H1 (cell line): ENCODE data around the gene NAALADL1. TPM values are rescaled to one million over a fixed set of nuclear protein-coding genes. Genes with fewer than 3 reads are reported as not detected.

Source experiments
- CTCF ChIA-PET: fragments of 300-600 bp; sonication (Branson Sonifier 250); formaldehyde crosslinking; loops from one replicate; lab custom pipeline; 2021; ENCODE audit not compliant: partially characterized antibody; lab: Charles Lee
- POLR2A ChIA-PET: fragments of 300-600 bp; sonication (Branson Sonifier 250); formaldehyde crosslinking; loops from one replicate; lab custom pipeline; 2021; ENCODE audit warnings: inconsistent platforms; ENCODE audit not compliant: partially characterized antibody; lab: Charles Lee
- DNase-seq, 2 experiments: peaks; one replicate each; pipeline versions ENCODE4 v3.0.0 to v3.0.0-alpha.2; 2010 to 2022; ENCODE audit warnings: low spot score in 2 of 2, low read depth in 1 of 2, mixed read lengths in 1 of 2
- FAIRE-seq: peaks from 2 replicates; lab custom pipeline; 2011; peaks lifted over from hg19 to GRCh38; lab: Jason Lieb, UNC
- H2AFZ ChIP-seq: 2 replicates; pipeline ENCODE4 v1.8.1; 2012; ENCODE audit warnings: low read length, inconsistent platforms
- H2AK5ac ChIP-seq: 2 replicates; pipeline ENCODE4 v1.6.1; 2013; ENCODE audit warnings: low read depth, low read length
- H2BK120ac ChIP-seq: replicated peaks from 2 replicates; pipeline ENCODE3; 2013; ENCODE audit warnings: low read depth, low read length, inconsistent platforms
- H2BK12ac ChIP-seq: 2 replicates; pipeline ENCODE4 v1.6.1; 2013; ENCODE audit warnings: low read depth, low read length
- H2BK15ac ChIP-seq: 2 replicates; pipeline ENCODE4 v1.6.1; 2013; ENCODE audit warnings: low read length
- H2BK20ac ChIP-seq: 2 replicates; pipeline ENCODE4 v1.6.1; 2013; ENCODE audit warnings: low read length
- H2BK5ac ChIP-seq: 2 replicates; pipeline ENCODE4 v1.6.1; 2013; ENCODE audit warnings: low read depth, low read length
- H3K14ac ChIP-seq: 2 replicates; pipeline ENCODE4 v1.6.1; 2013; ENCODE audit warnings: inconsistent platforms; ENCODE audit not compliant: insufficient read length
- H3K18ac ChIP-seq: 2 replicates; pipeline ENCODE4 v1.6.1; 2013; ENCODE audit warnings: low read length; ENCODE audit errors: extremely low read depth
- H3K23ac ChIP-seq: 2 replicates; pipeline ENCODE4 v1.6.1; 2013; ENCODE audit warnings: inconsistent platforms; ENCODE audit not compliant: insufficient read length
- H3K23me2 ChIP-seq: 2 replicates; pipeline ENCODE4 v1.6.1; 2013; ENCODE audit warnings: low read depth, low read length
- H3K27ac ChIP-seq: 2 replicates; pipeline ENCODE4 v1.6.1; 2011; ENCODE audit warnings: low read depth, low read length, inconsistent platforms
- H3K27me3 ChIP-seq, 4 experiments: replicated peaks in 1 of 4; 1 replicate in 1 of 4; 2 replicates in 3 of 4; pipeline versions ENCODE4 v1.6.1 to v1.8.1; 2011 to 2013; ENCODE audit warnings: low read length in 3 of 4, mild to moderate bottlenecking in 3 of 4, inconsistent platforms in 2 of 4, mixed read lengths in 2 of 4, moderate library complexity in 1 of 4; ENCODE audit not compliant: control insufficient read depth in 3 of 4, insufficient read depth in 3 of 4; ENCODE audit errors: extremely low read depth in 1 of 4
- H3K36me3 ChIP-seq, 4 experiments: 2 replicates each; pipeline versions ENCODE4 v1.6.1 to v1.8.1; 2011 to 2013; ENCODE audit warnings: mild to moderate bottlenecking in 4 of 4, low read length in 3 of 4, moderate library complexity in 2 of 4, control low read depth in 1 of 4, inconsistent platforms in 1 of 4; ENCODE audit not compliant: insufficient read depth in 4 of 4, control insufficient read depth in 2 of 4
- H3K4ac ChIP-seq: replicated peaks from 2 replicates; pipeline ENCODE3; 2013; ENCODE audit warnings: low read length, low read depth, mixed read lengths, inconsistent platforms; ENCODE audit not compliant: insufficient read length
- H3K4me1 ChIP-seq, 4 experiments: replicated peaks in 1 of 4; 1 replicate in 1 of 4; 2 replicates in 3 of 4; pipeline versions ENCODE4 v1.6.1 to v1.8.1; 2011 to 2013; ENCODE audit warnings: low read length in 3 of 4, inconsistent platforms in 2 of 4, mixed read lengths in 1 of 4; ENCODE audit not compliant: insufficient read depth in 4 of 4, control insufficient read depth in 3 of 4
- H3K4me2 ChIP-seq, 2 experiments: 2 replicates each; pipeline versions ENCODE4 v1.6.1 to v1.8.1; 2011 to 2013; ENCODE audit warnings: low read depth in 2 of 2, low read length in 2 of 2, control low read depth in 1 of 2, inconsistent platforms in 1 of 2, mild to moderate bottlenecking in 1 of 2; ENCODE audit not compliant: insufficient read depth in 1 of 2
- H3K4me3 ChIP-seq, 4 experiments: fragments of 200-600, 300-600 bp in 1 of 4; sonication (generic), shearing (Covaris generic), sonication (Bioruptor Twin) in 1 of 4; 2 replicates each; pipeline versions ENCODE4 v1.5.1 to v1.8.1; 2011 to 2016; ENCODE audit warnings: low read length in 4 of 4, low read depth in 3 of 4, control low read depth in 2 of 4, inconsistent platforms in 2 of 4, mild to moderate bottlenecking in 2 of 4, mixed read lengths in 1 of 4, moderate library complexity in 1 of 4; ENCODE audit not compliant: insufficient read depth in 2 of 4; ENCODE audit errors: extremely low read depth in 1 of 4
- H3K56ac ChIP-seq: replicated peaks from 2 replicates; pipeline ENCODE3; 2013; ENCODE audit warnings: low read depth, mild to moderate bottlenecking, mixed read lengths, low read length, inconsistent platforms; ENCODE audit not compliant: insufficient read length
- H3K79me1 ChIP-seq: 2 replicates; pipeline ENCODE4 v1.6.1; 2013; ENCODE audit warnings: low read depth, low read length, control low read depth
- H3K79me2 ChIP-seq, 2 experiments: 2 replicates each; pipeline versions ENCODE4 v1.6.1 to v1.8.1; 2012 to 2013; ENCODE audit warnings: low read length in 2 of 2, mild to moderate bottlenecking in 2 of 2, inconsistent platforms in 1 of 2; ENCODE audit not compliant: insufficient read depth in 2 of 2, control insufficient read depth in 1 of 2
- H3K9ac ChIP-seq, 4 experiments: replicated peaks in 1 of 4; 1 replicate in 1 of 4; 2 replicates in 3 of 4; pipeline versions ENCODE4 v1.6.1 to v1.8.1; 2011 to 2013; ENCODE audit warnings: low read depth in 3 of 4, low read length in 3 of 4, control low read depth in 2 of 4, mild to moderate bottlenecking in 2 of 4, moderate library complexity in 2 of 4, inconsistent platforms in 1 of 4; ENCODE audit errors: extremely low read depth in 1 of 4
- H3K9me3 ChIP-seq, 2 experiments: 2 replicates each; pipeline versions ENCODE4 v1.6.1 to v1.8.1; 2012 to 2013; ENCODE audit warnings: mild to moderate bottlenecking in 2 of 2, moderate library complexity in 2 of 2, control low read depth in 1 of 2, inconsistent platforms in 1 of 2, low read depth in 1 of 2, low read length in 1 of 2, mixed read lengths in 1 of 2; ENCODE audit not compliant: insufficient read depth in 2 of 2
- H4K20me1 ChIP-seq, 2 experiments: replicated peaks in 1 of 2; 2 replicates each; pipeline versions ENCODE3 to v1.8.1; 2011 to 2013; ENCODE audit warnings: inconsistent platforms in 2 of 2, low read length in 2 of 2, mild to moderate bottlenecking in 1 of 2; ENCODE audit not compliant: insufficient read depth in 2 of 2, control insufficient read depth in 1 of 2
- H4K5ac ChIP-seq: 2 replicates; pipeline ENCODE4 v1.6.1; 2013; ENCODE audit warnings: low read length, low read depth, mixed read lengths, inconsistent platforms; ENCODE audit not compliant: insufficient read length
- H4K8ac ChIP-seq: 2 replicates; pipeline ENCODE4 v1.8.0; 2013; ENCODE audit warnings: mild to moderate bottlenecking, moderate library complexity, low read length, inconsistent platforms; ENCODE audit not compliant: insufficient read depth; ENCODE audit errors: extremely low read depth
- H4K91ac ChIP-seq: replicated peaks from 2 replicates; pipeline ENCODE3; 2013; ENCODE audit warnings: low read length, mixed read lengths, inconsistent platforms; ENCODE audit not compliant: insufficient read length
- CHD1 ChIP-seq: IDR thresholded peaks from 2 replicates; pipeline ENCODE4 v1.6.1; 2012; ENCODE audit warnings: low read depth, low read length, improper control_type of control experiment
- EGR1 ChIP-seq: IDR thresholded peaks from 2 replicates; pipeline ENCODE4 v1.6.1; 2011; ENCODE audit warnings: low read depth, low read length, borderline replicate concordance
- EP300 ChIP-seq, 2 experiments: IDR thresholded peaks; 1 replicate in 1 of 2; 2 replicates in 1 of 2; pipeline ENCODE4 v1.6.1; 2011 to 2012; ENCODE audit warnings: low read depth in 2 of 2, low read length in 2 of 2, mild to moderate bottlenecking in 2 of 2, borderline replicate concordance in 1 of 2, inconsistent platforms in 1 of 2, moderate library complexity in 1 of 2
- FOSL1 ChIP-seq: IDR thresholded peaks from 2 replicates; pipeline ENCODE4 v1.6.1; 2011; ENCODE audit warnings: mild to moderate bottlenecking, low read depth, low read length, moderate library complexity; ENCODE audit not compliant: insufficient read depth
- NRF1 ChIP-seq: IDR thresholded peaks from 2 replicates; pipeline ENCODE4 v1.6.1; 2011; ENCODE audit warnings: mild to moderate bottlenecking, low read depth, low read length, improper control_type of control experiment
- SIRT6 ChIP-seq: IDR thresholded peaks from one replicate; pipeline ENCODE4 v1.7.1; 2012; ENCODE audit warnings: low read length, inconsistent platforms
- SP2 ChIP-seq: IDR thresholded peaks from 2 replicates; pipeline ENCODE4 v1.6.1; 2012; ENCODE audit warnings: mild to moderate bottlenecking, low read length, inconsistent platforms
- TAF7 ChIP-seq: optimal IDR thresholded peaks from 2 replicates; pipeline ENCODE3; 2011; ENCODE audit warnings: low read depth, mild to moderate bottlenecking, inconsistent platforms, low read length, moderate library complexity, borderline replicate concordance
- TCF12 ChIP-seq: IDR thresholded peaks from 2 replicates; pipeline ENCODE4 v1.6.1; 2011; ENCODE audit warnings: low read depth, mild to moderate bottlenecking, low read length
- TEAD4 ChIP-seq: IDR thresholded peaks from 2 replicates; pipeline ENCODE4 v1.6.1; 2012; ENCODE audit warnings: low read depth, low read length, inconsistent platforms, mixed read lengths
- WGBS, 2 experiments: shearing (Covaris generic) in 1 of 2; methylation state at CpG; one replicate each; pipeline versions ENCODE4 v1.1.6 to v1.1.7; 2013 to 2015; ENCODE audit warnings: low lambda C conversion rate in 2 of 2, mixed read lengths in 2 of 2, inconsistent platforms in 1 of 2, low coverage in 1 of 2, missing lambda C conversion rate in 1 of 2; ENCODE audit not compliant: insufficient replicate concordance in 2 of 2, insufficient coverage in 1 of 2, insufficient read length in 1 of 2; ENCODE audit errors: extremely low coverage in 1 of 2, missing lambda C conversion rate in 1 of 2; 5-methylcytosine and 5-hydroxymethylcytosine counted together
- long read RNA-seq, 2 experiments: library from RNA in 1 of 2; library from capped mRNA in 1 of 2; stranded (forward); transcript quantifications; one replicate each; pipeline ENCODE4 v2.0.0, GENCODE V29; 2021; ENCODE audit warnings: inconsistent platforms in 1 of 2
- polyA minus RNA-seq, 3 experiments: library from RNA; depleted of rRNA, polyadenylated mRNA; stranded (reverse); fragments of >200 nt; gene quantifications; 1 replicate in 2 of 3; 2 replicates in 1 of 3; pipeline ENCODE4 v1.2.3, GENCODE V29; 2011
- polyA plus RNA-seq, 7 experiments: library from polyadenylated mRNA; depleted of rRNA in 3 of 7; stranded (reverse) in 5 of 7; unstranded in 2 of 7; fragments of >200 nt in 5 of 7; fragments of 200-250 nt in 2 of 7; gene quantifications; 1 replicate in 5 of 7; 2 replicates in 1 of 7; 4 replicates in 1 of 7; pipeline versions ENCODE4 v1.2.1 to v1.2.3, GENCODE V29; 2011 to 2013; ENCODE audit warnings: missing spikeins in 2 of 7, mixed read lengths in 2 of 7
- total RNA-seq: library from RNA; stranded (reverse); fragmentation: NEBNext Ultra II Directional; extraction: Animal tissue kit (Norgen Biotek cat#: 25700); gene quantifications from 2 replicates; pipeline ENCODE4 v1.2.1, GENCODE V29; 2021

Gene NAALADL1
- 7.5 and 8.1 TPM in 2 replicates for total RNA-seq
- 9.9 and 12.6 TPM in 2 replicates for polyA plus RNA-seq (2011; rRNA removed)
- polyA plus RNA-seq (2011; cell fraction: cytosol; rRNA removed), result 11.1 TPM
- polyA plus RNA-seq (2011; cell fraction: nucleus; rRNA removed), result 29.3 TPM
- polyA plus RNA-seq (2012, experiment 1 of 2), result 7.0 to 9.4 TPM (median 7.7 TPM) in 4 replicates
- 6.5 TPM for polyA plus RNA-seq (2012, experiment 2 of 2)
- 3.9 TPM for polyA plus RNA-seq (2013, experiment 1 of 2)
- 3.5 TPM for polyA plus RNA-seq (2013, experiment 2 of 2)
- polyA minus RNA-seq (2011; rRNA and poly(A)+ RNA removed), result 2.7 and 9.6 TPM in 2 replicates
- 2.8 TPM for polyA minus RNA-seq (2011; cell fraction: cytosol; rRNA and poly(A)+ RNA removed)
- 3.5 TPM for polyA minus RNA-seq (2011; cell fraction: nucleus; rRNA and poly(A)+ RNA removed)
- long read RNA-seq, experiment 1, partial matches to known transcripts, result 0 of 1 reads
- long read RNA-seq, experiment 1, other reads (novel, unspliced or antisense), result 0 of 1 reads
- long read RNA-seq, experiment 2, partial matches to known transcripts, result 0 of 2 reads
- long read RNA-seq, experiment 2, other reads (novel, unspliced or antisense), result 0 of 2 reads

- Histone ChIP-seq H3K36me3 (no peaks in the 10 kb centered on the region), H4K8ac (no peak within 1 kb of the TSS; the same call in 1 of the 2 replicates), H3K27me3 (no peaks in the 10 kb centered on the region; a peak in 1 of 7 replicates), H4K5ac (no peak within 1 kb of the TSS), H2AFZ (no peak within 1 kb of the TSS), H3K9me3 (no peaks in the 10 kb centered on the region), H3K4ac (no peak within 1 kb of the TSS), H3K18ac (no peak within 1 kb of the TSS), H2BK12ac (no peak within 1 kb of the TSS), H3K79me2 (no peaks in the 10 kb centered on the region), H4K20me1 (no peaks in the 10 kb centered on the region), H2AK5ac (peak within 1 kb of the TSS; percentile 65; the same call in 1 of the 2 replicates), H4K91ac (no peak within 1 kb of the TSS), H3K27ac (no peak within 1 kb of the TSS), H3K79me1 (no peaks in the 10 kb centered on the region), H3K23me2 (no peaks in the 10 kb centered on the region), H3K14ac (no peak within 1 kb of the TSS), H2BK5ac (no peak within 1 kb of the TSS), H3K9ac (no peak within 1 kb of the TSS), H3K56ac (no peak within 1 kb of the TSS), H3K4me3 (no peak within 1 kb of the TSS), H3K4me2 (no peak within 1 kb of the TSS), H2BK15ac (no peak within 1 kb of the TSS), H3K4me1 (no peaks in the 10 kb centered on the region), H2BK20ac (no peak within 1 kb of the TSS), H2BK120ac (no peak within 1 kb of the TSS), H3K23ac (no peak within 1 kb of the TSS)
- FAIRE-seq (no peak), DNase-seq (no peak)
- 87% methylated on average over 7 of the region's 8 CpGs; no CpG with 5 or more reads in 1 of the 2 experiments for WGBS, 2 experiments
- CTCF ChIA-PET, result interaction anchor here (0.6 to 4.2 kb wide), 7 partner anchors 9 to 1124 kb away, joined by 3 to 28 read pairs (median 5); partner anchors contain the start of gene ARL2
- POLR2A ChIA-PET, result interaction anchor here (0.7 to 3.4 kb wide), 4 partner anchors 10 to 24 kb away, joined by 3 to 16 read pairs (median 6); no protein-coding TSS in a partner anchor
- TF ChIP-seq CHD1, result no peak
- TF ChIP-seq SIRT6, result no peak
- no peak for TF ChIP-seq NRF1
- no peak for TF ChIP-seq TAF7
- no peak for TF ChIP-seq EP300 (IDR thresholded peaks at IDR 0.05; ENCODE audit: borderline replicate concordance in 1 of 2, low read depth in 2 of 2, low read length in 2 of 2)
- TF ChIP-seq FOSL1, result no peak
- TF ChIP-seq SP2, result no peak
- no peak for TF ChIP-seq EGR1
- no peak for TF ChIP-seq TEAD4
- TF ChIP-seq TCF12, result no peak
These were observed at the start of gene NAALADL1 for GRCh38 chr11:65058419-65059054. NAALADL1 (minus strand) TSS chr11:65058553; CDS start chr11:65058521, 32 bp downstream.
